EH (cell line): Measurements from ENCODE around the gene MX1.

Experiments used
- DNase-seq: peaks from one replicate; pipeline ENCODE4 v3.0.0-alpha.2; 2015; ENCODE audit warnings: low read depth

The MX1 gene

GRCh38 chr21:41494242-41494641 lies 68.2 kb downstream of the MX1 start:
- DNase-seq = no peak

DNA sequence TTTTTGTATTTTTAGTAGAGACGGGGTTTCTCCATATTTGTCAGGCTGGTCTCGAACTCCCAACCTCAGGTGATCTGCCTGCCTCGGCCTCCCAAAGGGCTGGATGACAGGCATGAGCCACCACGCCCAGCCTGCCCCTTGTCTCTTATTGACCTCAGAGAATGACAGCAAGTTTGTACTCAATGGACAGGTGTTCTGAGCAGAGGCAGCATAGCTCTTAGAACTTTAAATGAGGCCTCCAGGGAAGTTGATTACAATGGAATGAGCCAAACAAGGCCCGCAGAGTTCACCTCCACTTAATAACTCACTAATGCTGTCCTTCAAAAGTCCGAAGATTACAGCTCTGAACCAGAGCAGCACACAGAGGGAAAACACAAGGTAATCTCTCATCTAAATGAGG lies 71.0 kb downstream of the MX1 start:
- DNase-seq = no peak

DNA sequence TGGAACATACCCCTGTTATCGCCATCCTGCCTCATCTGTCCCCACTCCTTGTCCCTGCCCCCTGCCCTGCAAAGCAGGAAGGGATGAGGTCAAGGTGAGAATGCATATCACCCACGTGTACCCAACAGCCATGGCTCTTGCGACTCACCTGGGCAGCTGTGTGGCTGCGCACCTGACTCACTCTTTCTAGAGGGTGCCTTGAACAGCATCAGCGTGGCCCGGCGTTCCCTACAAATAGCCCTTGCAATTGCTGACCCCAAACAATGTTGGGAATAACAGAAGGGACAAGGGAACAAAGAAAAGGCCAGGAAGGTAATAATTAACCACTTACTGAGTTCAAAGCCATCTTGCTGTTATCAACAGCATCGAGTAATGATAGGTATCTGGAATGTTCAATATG lies 71.7 kb downstream of the MX1 start:
- no peak for DNase-seq

DNA sequence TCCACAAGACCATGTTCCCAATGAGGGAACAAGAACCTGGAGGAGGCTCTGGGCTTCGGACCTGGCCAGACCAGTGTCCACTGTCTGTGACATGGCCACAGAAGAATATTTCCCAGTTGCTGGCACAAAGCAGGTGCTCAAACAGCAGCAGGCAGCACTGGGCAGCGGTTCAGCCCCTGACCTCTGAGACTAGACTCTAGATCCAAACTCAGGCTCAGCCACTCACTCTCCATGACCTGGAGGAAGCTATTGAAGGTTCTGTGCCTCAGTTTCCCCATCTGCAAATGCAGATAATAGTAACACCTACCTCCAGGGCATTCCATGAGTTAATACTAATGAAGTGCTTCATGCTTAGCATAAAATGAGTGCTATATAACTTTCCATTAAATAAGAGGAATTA lies 73.9 kb downstream of the MX1 start:
- DNase-seq = no peak

GRCh38 chr21:41500363-41500762 lies 74.3 kb downstream of the MX1 start:
- DNase-seq = no peak

DNA sequence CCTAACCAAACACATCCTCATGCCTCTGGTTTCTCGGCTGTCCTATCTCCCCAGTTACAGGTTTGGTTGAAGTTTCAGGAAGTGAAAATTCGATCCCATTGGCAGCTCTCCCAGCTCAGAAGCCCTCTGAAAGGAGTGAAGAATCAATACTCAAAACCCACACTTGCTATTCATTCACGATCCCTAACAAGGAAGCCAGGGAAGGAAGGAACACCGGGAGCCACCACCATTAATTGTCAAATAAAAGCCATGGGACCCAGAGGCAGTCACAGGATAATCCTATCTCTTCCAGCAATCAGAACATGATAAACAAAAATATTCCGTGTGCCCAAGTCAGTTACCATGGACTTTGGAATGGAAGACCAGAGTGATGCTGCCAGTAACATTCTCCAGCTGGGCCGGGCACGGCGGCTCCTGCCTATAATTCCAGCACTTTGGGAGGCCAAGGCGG lies 74.9 kb downstream of the MX1 start:
- no peak for DNase-seq

GRCh38 chr21:41501919-41502318 lies 75.9 kb downstream of the MX1 start:
- no peak for DNase-seq

DNA sequence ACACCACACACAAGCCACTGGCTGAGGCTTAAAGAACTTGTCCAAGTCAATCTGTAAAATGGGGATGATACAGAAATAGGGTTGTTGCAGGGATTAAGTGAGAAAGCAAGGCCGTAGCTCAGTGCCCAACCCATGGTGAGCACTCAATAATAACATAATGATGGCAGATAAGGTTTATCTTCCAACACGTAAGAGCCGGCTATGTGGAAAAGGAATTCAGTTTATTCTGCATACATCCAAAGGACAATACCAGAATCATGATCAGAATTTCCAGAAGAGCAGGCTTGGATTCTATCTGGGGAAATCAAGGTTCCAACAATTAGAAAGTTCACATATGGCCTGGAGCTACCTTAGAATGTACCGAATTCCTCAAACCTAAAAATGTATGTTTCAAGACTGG lies 77.3 kb downstream of the MX1 start:
- no peak for DNase-seq

DNA sequence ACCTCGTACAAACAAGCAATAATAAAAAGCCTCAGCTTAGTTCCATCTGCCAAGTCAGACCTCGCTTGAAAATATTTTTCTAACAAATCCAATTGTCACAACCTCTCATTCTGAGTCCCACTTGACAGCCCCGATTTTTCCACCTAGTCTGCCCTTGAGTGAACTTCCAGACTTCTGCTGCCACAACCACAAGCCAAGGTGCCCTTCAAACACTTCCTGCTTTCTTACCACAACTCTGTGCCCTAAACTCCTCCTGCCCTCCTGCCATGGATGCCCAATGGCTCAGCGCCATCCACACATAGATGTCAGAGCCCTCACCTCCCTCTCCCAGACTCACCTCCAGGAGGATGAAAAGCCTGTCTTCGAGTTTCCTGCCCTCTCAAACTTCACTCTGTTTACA lies 78.0 kb downstream of the MX1 start:
- DNase-seq = no peak

DNA sequence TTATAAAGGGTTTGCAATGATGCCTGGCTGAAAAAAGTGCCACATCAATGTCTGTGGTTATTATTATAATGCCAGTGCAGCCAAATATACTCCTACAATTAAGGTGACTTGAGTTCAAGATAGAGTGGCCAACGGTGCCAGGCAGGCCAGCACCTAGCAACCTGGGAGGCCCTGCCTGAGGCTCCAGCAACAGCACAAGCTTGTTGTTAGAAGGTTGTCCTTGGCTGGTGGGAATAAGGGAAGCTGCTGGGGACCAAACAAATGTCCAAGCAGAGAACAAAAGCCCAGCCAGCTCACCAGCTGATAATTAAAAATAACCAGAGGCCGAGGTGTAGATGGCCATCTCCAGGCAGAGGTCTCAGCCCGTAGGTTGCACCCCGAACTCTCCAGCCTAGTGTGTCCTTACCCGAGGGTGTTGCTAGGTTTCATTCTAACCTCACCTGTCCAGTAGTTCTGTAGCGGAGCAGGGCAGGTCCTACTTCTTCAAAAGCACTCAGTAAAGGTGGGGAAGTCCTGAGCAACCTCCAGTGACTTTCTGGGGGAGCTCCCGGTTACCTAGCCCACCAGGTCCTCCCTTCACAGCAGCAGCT lies 80.1 kb downstream of the MX1 start:
- no peak for DNase-seq

- no peak for DNase-seq
Observed at GRCh38 chr21:41506611-41507520, 80.8 kb downstream of the MX1 start.

DNA sequence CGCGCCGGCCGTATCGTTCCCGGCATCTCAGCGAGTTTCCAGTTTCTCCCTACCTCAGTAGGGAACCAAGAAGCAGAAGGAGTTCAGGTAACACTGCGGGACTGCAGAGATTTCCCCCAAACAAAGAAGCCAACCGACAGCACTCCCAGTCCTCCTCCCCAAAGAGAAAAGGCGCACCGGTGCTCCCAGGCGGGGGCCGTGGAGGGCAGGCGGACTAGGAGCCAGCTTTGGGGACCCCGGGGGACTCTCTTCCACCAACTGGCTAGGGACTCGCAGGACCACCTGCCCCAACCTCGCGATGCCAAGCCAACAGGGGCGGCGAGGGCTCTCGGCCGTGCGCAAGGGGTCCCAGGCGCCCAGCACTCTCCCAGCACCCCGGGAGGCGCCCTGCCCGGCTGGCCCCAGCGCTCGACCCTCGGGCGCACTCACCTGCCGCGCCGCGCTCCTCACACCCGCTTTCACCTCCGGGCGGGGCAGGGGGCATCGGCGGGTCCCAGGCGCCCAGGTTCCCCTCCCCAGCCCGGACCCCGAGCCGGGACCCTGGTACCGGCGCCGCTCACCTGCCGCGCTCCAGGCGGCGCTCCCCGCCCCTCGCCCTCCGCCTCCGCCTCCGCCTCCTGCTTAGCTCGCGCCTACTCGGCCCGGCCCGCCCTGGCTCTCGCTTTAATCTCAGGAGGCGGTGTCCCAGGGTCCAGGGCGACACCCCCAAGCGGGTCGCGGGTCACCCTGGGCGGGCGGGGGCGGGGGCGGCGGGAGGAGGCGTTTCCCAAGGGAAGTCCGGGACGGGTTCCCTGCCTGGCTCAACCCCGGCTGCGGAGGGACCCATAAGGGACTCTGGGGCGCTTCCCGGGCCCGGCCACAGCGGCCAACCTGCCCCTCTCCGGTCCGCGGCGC lies 81.7 kb downstream of the MX1 start, which contains the start of gene TMPRSS2:
Gene TMPRSS2 (minus strand): TSS at position 638 of the 894 bp plus-strand sequence. CDS start 10,025 bp downstream, outside the sequence.
- no peak for DNase-seq

- no peak for DNase-seq
Observed at GRCh38 chr21:41508415-41509144, 82.5 kb downstream of the MX1 start.
